Mesothelial cell of epicardium (in vitro differentiated cells): Measurements from ENCODE around the gene TPX2. TPM values are rescaled to one million over a fixed set of nuclear protein-coding genes. Genes with fewer than 3 reads are reported as not detected.

Source experiments
- DNase-seq, 2 experiments: peaks; one replicate each; pipeline ENCODE4 v3.0.0; 2021; ENCODE audit warnings: low spot score in 2 of 2; ENCODE audit not compliant: unreplicated experiment in 2 of 2
- H3K27ac Mint-ChIP-seq: 2 replicates; pipeline ENCODE4 v1.8.0; 2021; ENCODE audit warnings: mixed read lengths
- H3K27me3 Mint-ChIP-seq: 2 replicates; pipeline ENCODE4 v1.8.0; 2021; ENCODE audit warnings: low read depth, mixed read lengths
- H3K36me3 Mint-ChIP-seq: 2 replicates; pipeline ENCODE4 v1.8.0; 2021; ENCODE audit warnings: mixed read lengths
- H3K4me1 Mint-ChIP-seq: 2 replicates; pipeline ENCODE4 v1.8.0; 2021; ENCODE audit warnings: mixed read lengths
- H3K4me3 Mint-ChIP-seq: 2 replicates; pipeline ENCODE4 v1.8.0; 2021; ENCODE audit warnings: mild to moderate bottlenecking, moderate library complexity, mixed read lengths
- H3K9me3 Mint-ChIP-seq: 2 replicates; pipeline ENCODE4 v1.8.0; 2021; ENCODE audit warnings: mixed read lengths
- total RNA-seq: library from RNA; stranded (reverse); gene quantifications from 3 replicates; pipeline ENCODE4 v1.2.1, GENCODE V29; 2021
- TF ChIP-seq, protein P1 (sequence below): fragments of 200-600 bp; sonication (generic); IDR thresholded peaks from one replicate; pipeline ENCODE4 v1.5.0; 2021; ENCODE audit warnings: antibody characterized with exemption; ENCODE audit not compliant: unreplicated experiment

The TPX2 gene
- total RNA-seq, 1 donor from 2014 or later, result 39.0 TPM

DNA sequence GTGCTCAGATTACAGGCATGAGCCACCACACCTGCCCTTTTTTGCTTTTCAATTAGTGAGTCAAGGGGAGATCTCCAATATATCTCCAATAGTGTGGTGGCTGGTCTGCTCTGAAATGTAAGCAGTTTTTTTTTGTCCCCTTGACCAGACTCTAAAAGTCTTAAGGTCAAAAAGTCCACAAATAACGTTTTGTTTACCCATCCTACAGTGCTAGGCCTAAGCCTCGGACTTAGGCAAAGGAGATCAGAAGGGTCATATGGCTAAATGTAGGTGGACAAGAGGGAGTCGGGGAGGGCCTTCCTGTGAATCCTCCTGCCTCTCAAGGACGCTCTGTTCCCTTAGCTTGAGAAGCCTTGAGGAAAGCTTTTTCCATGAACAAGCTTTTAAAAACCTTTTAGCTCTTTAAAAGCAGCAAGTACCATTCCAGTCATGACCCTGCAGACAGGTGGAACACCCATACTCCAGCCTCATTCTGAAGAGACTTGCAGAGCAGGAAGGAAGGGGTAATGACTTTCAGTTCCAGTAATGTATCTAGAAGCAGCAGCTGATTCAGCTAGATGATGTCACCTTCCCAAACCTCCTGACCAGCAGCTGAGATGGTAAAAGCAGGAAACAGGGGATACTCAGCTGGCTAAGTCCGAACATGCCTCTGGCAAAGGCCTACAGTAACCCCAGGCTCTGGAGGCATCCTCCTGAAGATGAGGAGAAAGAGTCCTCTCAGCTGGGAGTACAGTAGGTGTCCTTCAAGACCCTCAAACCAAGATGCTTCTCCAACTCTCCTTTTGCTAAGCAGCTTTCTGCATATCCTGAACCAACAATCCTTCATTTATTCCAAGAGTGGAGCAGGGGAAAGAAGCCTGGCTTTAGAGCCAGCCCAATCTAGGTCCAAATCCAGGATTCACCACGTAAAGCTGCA lies 40.0 kb upstream of the TPX2 start:
- peak overlapping the region; percentile 83 for H3K27ac Mint-ChIP-seq
- H3K27me3 Mint-ChIP-seq, result no peaks in the 10 kb centered on the region
- peaks cover 16% of the 10 kb centered on the region for H3K4me1 Mint-ChIP-seq
- no peak overlapping the region for H3K4me3 Mint-ChIP-seq
- TF ChIP-seq, protein P1, sequence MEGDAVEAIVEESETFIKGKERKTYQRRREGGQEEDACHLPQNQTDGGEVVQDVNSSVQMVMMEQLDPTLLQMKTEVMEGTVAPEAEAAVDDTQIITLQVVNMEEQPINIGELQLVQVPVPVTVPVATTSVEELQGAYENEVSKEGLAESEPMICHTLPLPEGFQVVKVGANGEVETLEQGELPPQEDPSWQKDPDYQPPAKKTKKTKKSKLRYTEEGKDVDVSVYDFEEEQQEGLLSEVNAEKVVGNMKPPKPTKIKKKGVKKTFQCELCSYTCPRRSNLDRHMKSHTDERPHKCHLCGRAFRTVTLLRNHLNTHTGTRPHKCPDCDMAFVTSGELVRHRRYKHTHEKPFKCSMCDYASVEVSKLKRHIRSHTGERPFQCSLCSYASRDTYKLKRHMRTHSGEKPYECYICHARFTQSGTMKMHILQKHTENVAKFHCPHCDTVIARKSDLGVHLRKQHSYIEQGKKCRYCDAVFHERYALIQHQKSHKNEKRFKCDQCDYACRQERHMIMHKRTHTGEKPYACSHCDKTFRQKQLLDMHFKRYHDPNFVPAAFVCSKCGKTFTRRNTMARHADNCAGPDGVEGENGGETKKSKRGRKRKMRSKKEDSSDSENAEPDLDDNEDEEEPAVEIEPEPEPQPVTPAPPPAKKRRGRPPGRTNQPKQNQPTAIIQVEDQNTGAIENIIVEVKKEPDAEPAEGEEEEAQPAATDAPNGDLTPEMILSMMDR, result no peak
- peaks cover 17% of the 10 kb centered on the region for H3K36me3 Mint-ChIP-seq
- H3K9me3 Mint-ChIP-seq, result peaks cover 4% of the 10 kb centered on the region
- no peak for DNase-seq

DNA sequence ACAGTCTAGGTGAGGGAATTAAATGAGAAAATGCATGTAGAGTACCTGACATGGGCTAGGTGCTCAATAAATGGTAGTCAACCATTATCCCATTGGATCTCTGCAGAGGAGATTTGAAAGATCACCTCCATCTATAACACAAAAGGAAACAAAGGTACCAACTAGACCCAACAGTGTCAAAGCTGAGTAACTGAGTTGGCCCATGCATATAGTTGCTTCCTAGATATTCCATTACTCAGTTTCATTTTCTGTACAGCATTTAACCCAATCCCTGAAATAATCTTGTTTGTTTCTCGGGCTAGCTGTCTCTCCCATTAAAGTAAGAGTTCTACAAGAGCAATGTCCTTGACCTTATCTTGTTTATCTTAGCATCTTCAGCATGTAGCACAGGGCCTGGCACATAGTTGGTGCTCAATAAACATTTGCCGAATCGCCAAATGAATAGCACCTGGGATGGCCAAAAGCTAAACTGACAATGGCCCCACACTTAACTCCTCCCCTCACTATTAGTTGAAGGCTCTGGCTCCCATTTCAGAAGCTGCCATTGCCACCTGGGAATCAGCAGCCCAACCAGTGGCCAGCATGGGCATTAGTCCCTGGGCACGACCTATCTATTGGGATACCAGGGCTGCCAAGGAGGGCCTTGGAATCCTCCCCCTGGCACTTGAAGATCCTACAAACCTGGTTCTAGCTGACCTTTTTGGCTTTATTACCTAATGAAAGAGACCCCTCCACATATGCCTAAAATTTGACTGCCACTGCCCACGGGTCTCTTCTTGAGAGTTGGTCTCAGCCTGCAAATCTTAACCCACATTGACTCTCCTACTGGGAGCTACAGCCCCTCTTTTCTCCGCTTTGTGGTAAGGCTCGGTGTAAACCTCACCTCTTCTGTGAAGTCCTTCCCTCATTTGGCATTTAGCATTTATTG lies 39.0 kb upstream of the TPX2 start:
- Mint-ChIP-seq H3K27ac (peak overlapping the region; percentile 83), H3K27me3 (no peaks in the 10 kb centered on the region), H3K4me1 (peaks cover 16% of the 10 kb centered on the region), H3K9me3 (peaks cover 4% of the 10 kb centered on the region), H3K36me3 (peaks cover 17% of the 10 kb centered on the region), H3K4me3 (no peak overlapping the region)
- TF ChIP-seq, protein P1, result no peak
- no peak for DNase-seq

DNA sequence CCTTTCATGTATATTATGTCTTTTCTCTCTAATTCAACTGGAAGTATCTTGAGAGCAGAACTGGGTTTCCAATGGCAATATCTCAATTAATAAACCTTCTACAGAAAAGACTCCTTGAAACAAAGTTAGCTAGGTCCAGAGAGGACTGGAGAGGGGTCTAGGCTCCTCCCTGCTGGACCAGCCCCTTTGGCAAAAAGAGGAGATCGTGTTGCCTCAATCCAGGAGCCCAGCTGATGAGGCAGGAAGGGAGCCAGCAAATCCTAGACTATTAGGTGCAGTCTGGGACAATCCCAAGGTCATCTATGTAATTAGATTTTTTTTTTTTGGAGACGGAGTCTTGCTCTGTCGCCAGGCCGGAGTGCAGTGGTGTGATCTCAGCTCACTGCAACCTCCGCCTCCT lies 38.3 kb upstream of the TPX2 start:
- TF ChIP-seq, protein P1, result no peak
- H3K9me3 Mint-ChIP-seq, result peaks cover 4% of the 10 kb centered on the region
- H3K27me3 Mint-ChIP-seq, result no peaks in the 10 kb centered on the region
- no peak for DNase-seq
- H3K4me1 Mint-ChIP-seq, result peaks cover 15% of the 10 kb centered on the region
- no peak overlapping the region for H3K27ac Mint-ChIP-seq
- peaks cover 17% of the 10 kb centered on the region for H3K36me3 Mint-ChIP-seq
- no peak overlapping the region for H3K4me3 Mint-ChIP-seq

DNA sequence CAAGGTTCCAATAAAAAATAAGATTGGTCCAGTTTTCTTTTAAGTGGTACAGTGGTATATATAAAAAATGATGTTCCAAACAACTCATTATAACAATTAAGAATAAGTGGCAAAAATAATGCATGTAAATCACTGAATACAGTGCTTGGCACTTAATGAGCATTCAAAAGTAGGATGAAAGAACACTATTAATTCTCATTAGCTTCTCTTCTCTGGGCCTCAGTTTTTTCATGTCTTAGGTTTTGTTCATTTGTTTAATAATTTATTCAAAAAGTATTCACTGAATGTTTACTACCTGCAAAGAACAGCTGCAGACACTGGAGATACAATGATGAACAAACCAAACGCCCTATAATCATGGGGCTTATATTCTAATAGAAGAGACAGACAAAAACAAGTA lies 37.5 kb upstream of the TPX2 start:
- Mint-ChIP-seq H3K9me3 (peaks cover 4% of the 10 kb centered on the region), H3K4me3 (no peak overlapping the region), H3K27ac (peak overlapping the region; percentile 82), H3K4me1 (peaks cover 15% of the 10 kb centered on the region), H3K36me3 (peaks cover 20% of the 10 kb centered on the region), H3K27me3 (no peaks in the 10 kb centered on the region)
- DNase-seq, result no peak
- TF ChIP-seq, protein P1, result no peak

DNA sequence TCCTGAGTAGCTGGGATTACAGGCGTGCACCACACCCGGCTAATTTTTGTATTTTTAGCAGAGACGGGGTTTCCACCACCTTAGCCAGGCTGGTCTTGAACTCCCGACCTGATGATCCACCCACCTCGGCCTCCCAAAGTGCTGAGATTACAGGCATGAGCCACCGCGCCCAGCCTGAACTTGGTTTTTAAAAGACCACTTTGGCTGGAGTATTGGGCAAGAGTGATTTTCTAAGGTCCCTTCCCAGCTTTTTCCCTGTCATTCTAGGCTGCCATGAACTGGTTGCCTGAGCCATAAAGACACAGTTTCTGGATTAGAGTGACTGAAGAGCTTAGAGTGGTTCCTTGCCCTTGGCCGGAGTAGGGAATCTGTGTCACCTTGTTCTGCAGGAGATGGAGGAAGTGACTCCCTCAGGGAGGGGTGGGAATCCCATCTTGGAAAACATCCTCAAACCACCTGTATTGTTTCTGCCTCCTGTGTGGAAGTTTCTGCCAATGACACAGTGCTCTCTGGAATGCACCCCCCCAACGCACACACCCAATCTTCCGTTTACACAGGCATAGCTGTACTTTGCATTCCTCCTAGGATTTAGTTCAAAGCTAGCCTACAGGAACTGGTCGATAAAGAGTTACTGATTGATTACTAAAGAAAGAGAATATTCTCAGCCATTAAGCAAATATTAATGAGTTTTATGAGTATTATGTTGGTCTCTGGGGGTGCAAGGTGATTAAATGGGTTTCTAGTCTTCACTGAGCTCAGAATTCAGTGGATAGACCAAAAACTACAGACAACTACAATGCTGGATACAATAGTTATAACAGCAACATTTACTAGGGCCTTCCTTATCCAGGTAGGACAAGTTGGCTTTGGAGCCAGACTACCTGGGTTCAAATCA lies 34.6 kb upstream of the TPX2 start:
- Mint-ChIP-seq H3K4me1 (peaks cover 14% of the 10 kb centered on the region), H3K9me3 (peaks cover 4% of the 10 kb centered on the region), H3K27ac (peak overlapping the region; percentile 96), H3K27me3 (no peaks in the 10 kb centered on the region), H3K4me3 (no peak overlapping the region), H3K36me3 (peaks cover 29% of the 10 kb centered on the region)
- TF ChIP-seq, protein P1, result no peak
- DNase-seq, result peak in 1 of 2 experiments; percentile 54
